ENCODE results near the gene NEGR1. TPM values are rescaled to one million over a fixed set of nuclear protein-coding genes. Genes with fewer than 3 reads are reported as not detected.

The NEGR1 gene
- total RNA-seq, 1 experiment from 2014 or later, result 2.1 TPM

GRCh38 chr1:71719330-71719729 is 563.0 kb downstream of the NEGR1 start:
- no peaks in the 10 kb centered on the region for H3K27me3 ChIP-seq (ENCODE audit: control insufficient read depth, insufficient read depth, low read length)
- DNase-seq, result no peak

GRCh38 chr1:71717186-71717585 is 565.2 kb downstream of the NEGR1 start:
- Histone ChIP-seq H3K4me3 (ENCODE audit: insufficient read depth, low read depth, low read length) (no peak overlapping the region), H3K27me3 (ENCODE audit: control insufficient read depth, insufficient read depth, low read length) (no peaks in the 10 kb centered on the region), H3K36me3 (replicated peaks; ENCODE audit: control insufficient read depth, insufficient read depth, low read length) (no peaks in the 10 kb centered on the region)
- no peak for DNase-seq

More at GRCh38 chr1:71719330-71719729, 563.0 kb downstream of the NEGR1 start:
- Histone ChIP-seq H3K4me3 (ENCODE audit: insufficient read depth, low read depth, low read length) (no peak overlapping the region), H3K36me3 (replicated peaks; ENCODE audit: control insufficient read depth, insufficient read depth, low read length) (no peaks in the 10 kb centered on the region)

GRCh38 chr1:71711456-71711855 is 570.9 kb downstream of the NEGR1 start:
- Histone ChIP-seq H3K36me3 (replicated peaks; ENCODE audit: control insufficient read depth, insufficient read depth, low read length) (no peaks in the 10 kb centered on the region), H3K27me3 (ENCODE audit: control insufficient read depth, insufficient read depth, low read length) (no peaks in the 10 kb centered on the region), H3K4me3 (ENCODE audit: insufficient read depth, low read depth, low read length) (no peak overlapping the region)
- DNase-seq, result no peak

GRCh38 chr1:71706029-71706671 is 576.2 kb downstream of the NEGR1 start:
- no peak overlapping the region for H3K4me3 ChIP-seq (ENCODE audit: insufficient read depth, low read depth, low read length)
- peak; percentile 7 for DNase-seq
- H3K36me3 ChIP-seq (replicated peaks; ENCODE audit: control insufficient read depth, insufficient read depth, low read length), result no peaks in the 10 kb centered on the region
- H3K27me3 ChIP-seq (ENCODE audit: control insufficient read depth, insufficient read depth, low read length), result no peaks in the 10 kb centered on the region

- H3K4me3 ChIP-seq (ENCODE audit: insufficient read depth, low read depth, low read length), result no peak overlapping the region
- H3K27me3 ChIP-seq (ENCODE audit: control insufficient read depth, insufficient read depth, low read length), result no peaks in the 10 kb centered on the region
- DNase-seq, result no peak
- no peaks in the 10 kb centered on the region for H3K36me3 ChIP-seq (replicated peaks; ENCODE audit: control insufficient read depth, insufficient read depth, low read length)
Measured at GRCh38 chr1:71698186-71698585, 584.2 kb downstream of the NEGR1 start.

GRCh38 chr1:71695821-71696220 is 586.5 kb downstream of the NEGR1 start:
- DNase-seq, result no peak
- H3K27me3 ChIP-seq (ENCODE audit: control insufficient read depth, insufficient read depth, low read length), result no peaks in the 10 kb centered on the region
- H3K4me3 ChIP-seq (ENCODE audit: insufficient read depth, low read depth, low read length), result no peak overlapping the region
- no peaks in the 10 kb centered on the region for H3K36me3 ChIP-seq (replicated peaks; ENCODE audit: control insufficient read depth, insufficient read depth, low read length)

GRCh38 chr1:71695084-71695483 is 587.3 kb downstream of the NEGR1 start:
- no peak for DNase-seq
- Histone ChIP-seq H3K4me3 (ENCODE audit: insufficient read depth, low read depth, low read length) (no peak overlapping the region), H3K36me3 (replicated peaks; ENCODE audit: control insufficient read depth, insufficient read depth, low read length) (no peaks in the 10 kb centered on the region), H3K27me3 (ENCODE audit: control insufficient read depth, insufficient read depth, low read length) (no peaks in the 10 kb centered on the region)

- no peak for DNase-seq
- Histone ChIP-seq H3K36me3 (replicated peaks; ENCODE audit: control insufficient read depth, insufficient read depth, low read length) (no peaks in the 10 kb centered on the region), H3K4me3 (ENCODE audit: insufficient read depth, low read depth, low read length) (no peak overlapping the region), H3K27me3 (ENCODE audit: control insufficient read depth, insufficient read depth, low read length) (no peaks in the 10 kb centered on the region)
Measured at GRCh38 chr1:71693581-71693980, 588.8 kb downstream of the NEGR1 start.

- no peaks in the 10 kb centered on the region for H3K36me3 ChIP-seq (replicated peaks; ENCODE audit: control insufficient read depth, insufficient read depth, low read length)
- no peak overlapping the region for H3K4me3 ChIP-seq (ENCODE audit: insufficient read depth, low read depth, low read length)
- no peaks in the 10 kb centered on the region for H3K27me3 ChIP-seq (ENCODE audit: control insufficient read depth, insufficient read depth, low read length)
- no peak for DNase-seq
Measured at GRCh38 chr1:71689635-71690034, 592.7 kb downstream of the NEGR1 start.

- no peaks in the 10 kb centered on the region for H3K36me3 ChIP-seq (replicated peaks; ENCODE audit: control insufficient read depth, insufficient read depth, low read length)
- no peak overlapping the region for H3K4me3 ChIP-seq (ENCODE audit: insufficient read depth, low read depth, low read length)
Measured at GRCh38 chr1:71687376-71687775, 595.0 kb downstream of the NEGR1 start.

GRCh38 chr1:71676979-71677925 is 605.1 kb downstream of the NEGR1 start:
- DNase-seq, result no peak
- Histone ChIP-seq H3K4me3 (ENCODE audit: insufficient read depth, low read depth, low read length) (no peak overlapping the region), H3K27me3 (ENCODE audit: control insufficient read depth, insufficient read depth, low read length) (no peaks in the 10 kb centered on the region), H3K36me3 (replicated peaks; ENCODE audit: control insufficient read depth, insufficient read depth, low read length) (no peaks in the 10 kb centered on the region)

More at GRCh38 chr1:71687376-71687775, 595.0 kb downstream of the NEGR1 start:
- DNase-seq, result no peak
- H3K27me3 ChIP-seq (ENCODE audit: control insufficient read depth, insufficient read depth, low read length), result no peaks in the 10 kb centered on the region

- H3K4me3 ChIP-seq (ENCODE audit: insufficient read depth, low read depth, low read length), result no peak overlapping the region
- no peak for DNase-seq
- no peaks in the 10 kb centered on the region for H3K36me3 ChIP-seq (replicated peaks; ENCODE audit: control insufficient read depth, insufficient read depth, low read length)
Measured at GRCh38 chr1:71668065-71668464, 614.3 kb downstream of the NEGR1 start.

GRCh38 chr1:71667216-71667615 is 615.1 kb downstream of the NEGR1 start:
- no peak for DNase-seq
- no peaks in the 10 kb centered on the region for H3K27me3 ChIP-seq (ENCODE audit: control insufficient read depth, insufficient read depth, low read length)

More at GRCh38 chr1:71668065-71668464, 614.3 kb downstream of the NEGR1 start:
- H3K27me3 ChIP-seq (ENCODE audit: control insufficient read depth, insufficient read depth, low read length), result no peaks in the 10 kb centered on the region

GRCh38 chr1:71666609-71667008 is 615.7 kb downstream of the NEGR1 start:
- no peak for DNase-seq
- Histone ChIP-seq H3K27me3 (ENCODE audit: control insufficient read depth, insufficient read depth, low read length) (no peaks in the 10 kb centered on the region), H3K36me3 (replicated peaks; ENCODE audit: control insufficient read depth, insufficient read depth, low read length) (no peaks in the 10 kb centered on the region), H3K4me3 (ENCODE audit: insufficient read depth, low read depth, low read length) (no peak overlapping the region)

More at GRCh38 chr1:71667216-71667615, 615.1 kb downstream of the NEGR1 start:
- Histone ChIP-seq H3K36me3 (replicated peaks; ENCODE audit: control insufficient read depth, insufficient read depth, low read length) (no peaks in the 10 kb centered on the region), H3K4me3 (ENCODE audit: insufficient read depth, low read depth, low read length) (no peak overlapping the region)

- no peak overlapping the region for H3K4me3 ChIP-seq (ENCODE audit: insufficient read depth, low read depth, low read length)
- no peak for DNase-seq
Measured at GRCh38 chr1:71660411-71660810, 621.9 kb downstream of the NEGR1 start.

More at GRCh38 chr1:71660411-71660810, 621.9 kb downstream of the NEGR1 start:
- Histone ChIP-seq H3K27me3 (ENCODE audit: control insufficient read depth, insufficient read depth, low read length) (no peaks in the 10 kb centered on the region), H3K36me3 (replicated peaks; ENCODE audit: control insufficient read depth, insufficient read depth, low read length) (no peaks in the 10 kb centered on the region)
